K562 (cell line): ENCODE data around the gene PPP1CA. TPM values are rescaled to one million over a fixed set of nuclear protein-coding genes. Genes with fewer than 3 reads are reported as not detected.

ENCODE experiments used
- HCFC1 ChIP-seq: IDR thresholded peaks from 2 replicates; pipeline ENCODE4 v1.6.1; 2012; ENCODE audit warnings: low read depth, low read length, improper control_type of control experiment
- HDAC1 ChIP-seq, 2 experiments: fragments of 450-650 bp; IDR thresholded peaks; 2 replicates each; pipeline ENCODE4 v1.6.1; 2016 to 2017; ENCODE audit warnings: inconsistent platforms in 1 of 2, mild to moderate bottlenecking in 1 of 2, moderate library complexity in 1 of 2
- HIVEP1 ChIP-seq: fragments of 250-450 bp; sonication (Bioruptor Pico); IDR thresholded peaks from 2 replicates; pipeline ENCODE4 v1.4.0; 2020; ENCODE audit warnings: mild to moderate bottlenecking
- NFYB ChIP-seq: IDR thresholded peaks from 2 replicates; pipeline ENCODE4 v1.6.1; 2011; ENCODE audit warnings: mild to moderate bottlenecking, moderate library complexity; ENCODE audit not compliant: insufficient read length; ENCODE audit errors: extremely low read depth
- NONO ChIP-seq, 2 experiments: fragments of 200-400 bp in 1 of 2; fragments of 450-650 bp in 1 of 2; formaldehyde crosslinking in 1 of 2; IDR thresholded peaks; 2 replicates each; pipeline ENCODE4 v1.6.1; 2017; ENCODE audit warnings: low read depth in 2 of 2, mild to moderate bottlenecking in 2 of 2, moderate library complexity in 2 of 2, low read length in 1 of 2
- NR2C1 ChIP-seq, 2 experiments: fragments of 450-650 bp; IDR thresholded peaks; 2 replicates each; pipeline ENCODE4 v1.6.1; 2017; ENCODE audit warnings: mild to moderate bottlenecking in 2 of 2, antibody characterized with exemption in 1 of 2, inconsistent platforms in 1 of 2, missing compliant biosample characterization in 1 of 2, missing genetic modification characterization in 1 of 2
- NRF1 ChIP-seq, 2 experiments: fragments of 450-650 bp; IDR thresholded peaks in 1 of 2; conservative IDR thresholded peaks in 1 of 2; 2 replicates each; pipeline ENCODE4 v1.6.1; 2014; ENCODE audit warnings: mild to moderate bottlenecking in 2 of 2
- PTTG1 ChIP-seq: fragments of 450-650 bp; IDR thresholded peaks from 2 replicates; pipeline ENCODE4 v1.6.1; 2016; ENCODE audit warnings: low read depth, mild to moderate bottlenecking, missing genetic modification characterization, missing compliant biosample characterization
- ZBTB1 ChIP-seq: sonication (generic); formaldehyde crosslinking; IDR thresholded peaks from 2 replicates; pipeline ENCODE4 v1.8.1; 2023; ENCODE audit warnings: missing genetic modification reagents, low read depth, mild to moderate bottlenecking, borderline replicate concordance
- ZNF431 ChIP-seq: sonication (generic); formaldehyde crosslinking; IDR thresholded peaks from 2 replicates; pipeline ENCODE4 v1.8.0; 2022; ENCODE audit warnings: mild to moderate bottlenecking, missing genetic modification reagents
- ZNF586 ChIP-seq: fragments of 450-650 bp; formaldehyde crosslinking; conservative IDR thresholded peaks from 2 replicates; pipeline ENCODE4 v1.4.0; 2020; ENCODE audit warnings: mild to moderate bottlenecking, moderate library complexity
- polyA plus RNA-seq, 8 experiments: library from polyadenylated mRNA; depleted of rRNA in 4 of 8; stranded (reverse) in 5 of 8; unstranded in 3 of 8; fragments of >200 nt; fragmentation: Nextera tagmentation in 2 of 8; fragmentation: Illumina TruSeq in 1 of 8; extraction: Ambion mirVana in 2 of 8; extraction: Trizol in 1 of 8; gene quantifications; 2 replicates each; pipeline versions ENCODE4 v1.2.1 to v1.2.3, GENCODE V29; 2011 to 2014; ENCODE audit warnings: inconsistent platforms in 1 of 8, missing spikeins in 1 of 8
- total RNA-seq, 7 experiments: library from RNA; depleted of rRNA in 6 of 7; stranded (reverse); fragments of >200 nt in 6 of 7; fragmentation: Illumina TruSeq in 2 of 7; extraction: Trizol in 2 of 7; gene quantifications; 2 replicates each; pipeline versions ENCODE4 v1.2.1 to v1.2.3, GENCODE V29; 2011 to 2021; ENCODE audit warnings: low replicate concordance in 1 of 7
- TF ChIP-seq, protein P1 (sequence below): IDR thresholded peaks from 2 replicates; pipeline ENCODE4 v1.6.1; 2011; ENCODE audit not compliant: insufficient read length; ENCODE audit errors: extremely low read depth
- TF ChIP-seq, protein P2 (sequence below): IDR thresholded peaks from 3 replicates; pipeline ENCODE4 v1.6.1; 2011; ENCODE audit warnings: borderline replicate concordance, mild to moderate bottlenecking; ENCODE audit not compliant: insufficient read length, insufficient read depth
- TF ChIP-seq, protein P3 (sequence below): IDR thresholded peaks from 2 replicates; pipeline ENCODE4 v1.6.1; 2014; ENCODE audit warnings: antibody characterized with exemption
- TF ChIP-seq, protein P4 (sequence below): fragments of 250-450 bp; sonication (Bioruptor Pico); IDR thresholded peaks from 2 replicates; pipeline ENCODE4 v1.4.0; 2020; ENCODE audit warnings: mild to moderate bottlenecking, moderate library complexity

The PPP1CA gene
- total and polyA plus RNA-seq, 9 of the 15 experiments (the other 6 are each of a cell fraction or from before 2014, with no cell fraction given), result 18.2 to 242 (median 188) TPM

DNA sequence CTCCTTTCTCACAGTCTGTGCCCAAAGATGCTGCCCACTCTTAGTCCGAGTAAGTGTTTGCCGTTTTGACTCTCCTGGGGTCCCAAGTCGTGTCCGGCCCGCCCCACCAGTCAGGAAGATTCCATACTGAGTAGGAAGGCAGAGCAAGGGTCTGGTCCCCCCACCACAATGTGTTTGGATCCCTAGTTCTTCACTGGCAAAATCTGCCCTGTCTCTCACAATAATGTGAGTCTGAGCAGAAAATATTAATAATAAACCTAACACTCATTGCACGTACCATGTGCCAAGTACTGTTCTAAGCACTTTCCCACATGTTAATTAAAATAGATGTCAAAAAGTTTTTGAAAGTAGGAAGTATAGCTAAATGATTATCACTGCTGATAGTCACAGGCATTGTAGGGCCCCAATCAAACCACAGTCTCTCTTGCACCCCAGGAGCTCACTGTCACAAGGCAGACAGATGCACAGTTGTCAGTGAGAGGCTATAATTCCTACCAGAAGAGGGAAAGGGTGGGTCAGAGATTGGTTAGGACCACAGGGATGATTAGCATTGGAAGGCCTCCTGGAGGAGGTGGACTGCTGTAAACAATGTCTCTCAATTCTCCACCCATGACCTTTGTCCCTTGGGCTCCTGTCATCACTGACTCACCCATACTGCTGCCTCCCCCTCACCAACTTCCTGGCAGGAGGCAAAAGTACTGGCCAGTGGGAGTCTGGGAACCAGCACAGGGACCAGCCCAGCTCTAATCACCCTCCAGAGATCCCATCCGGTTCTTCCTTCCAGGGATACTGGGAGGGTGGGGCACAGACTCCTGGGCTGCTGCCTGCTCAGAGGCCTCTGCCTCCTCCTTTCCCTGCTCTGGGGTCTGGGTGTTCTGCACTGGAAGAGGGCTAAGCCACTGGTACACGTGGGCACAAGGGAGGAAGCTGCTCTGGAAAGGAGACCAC, 47.3 kb downstream of the PPP1CA start (continued):
- TF ChIP-seq ZBTB1 (CRISPR knock-in tag) (0 out of 2 replicates have a peak, but pooled peaks have one; percentile 16), NONO (IDR thresholded peaks at IDR 0.05; ENCODE audit: low read depth in 2 of 2, low read length in 1 of 2) (no peak), PTTG1 (tag) (no peak), NFYB (no peak), HDAC1 (IDR thresholded peaks at IDR 0.05) (no peak; a peak in 1 of 4 replicates), ZNF431 (CRISPR knock-in tag) (no peak), ZNF586 (no peak), HIVEP1 (CRISPR knock-in tag) (no peak), NRF1 (conservative IDR thresholded peaks at IDR 0.05 in 1 of 2, IDR thresholded peaks at IDR 0.05 in 1 of 2) (no peak; a peak in 1 of 4 replicates), NR2C1 (IDR thresholded peaks at IDR 0.05) (peak; percentile 92), NR2C1 (tag; IDR thresholded peaks at IDR 0.05) (peak; percentile 96), HCFC1 (no peak)
- TF ChIP-seq, protein P1, sequence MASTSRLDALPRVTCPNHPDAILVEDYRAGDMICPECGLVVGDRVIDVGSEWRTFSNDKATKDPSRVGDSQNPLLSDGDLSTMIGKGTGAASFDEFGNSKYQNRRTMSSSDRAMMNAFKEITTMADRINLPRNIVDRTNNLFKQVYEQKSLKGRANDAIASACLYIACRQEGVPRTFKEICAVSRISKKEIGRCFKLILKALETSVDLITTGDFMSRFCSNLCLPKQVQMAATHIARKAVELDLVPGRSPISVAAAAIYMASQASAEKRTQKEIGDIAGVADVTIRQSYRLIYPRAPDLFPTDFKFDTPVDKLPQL, result no peak
- TF ChIP-seq, protein P2, sequence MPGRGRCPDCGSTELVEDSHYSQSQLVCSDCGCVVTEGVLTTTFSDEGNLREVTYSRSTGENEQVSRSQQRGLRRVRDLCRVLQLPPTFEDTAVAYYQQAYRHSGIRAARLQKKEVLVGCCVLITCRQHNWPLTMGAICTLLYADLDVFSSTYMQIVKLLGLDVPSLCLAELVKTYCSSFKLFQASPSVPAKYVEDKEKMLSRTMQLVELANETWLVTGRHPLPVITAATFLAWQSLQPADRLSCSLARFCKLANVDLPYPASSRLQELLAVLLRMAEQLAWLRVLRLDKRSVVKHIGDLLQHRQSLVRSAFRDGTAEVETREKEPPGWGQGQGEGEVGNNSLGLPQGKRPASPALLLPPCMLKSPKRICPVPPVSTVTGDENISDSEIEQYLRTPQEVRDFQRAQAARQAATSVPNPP, result no peak
- TF ChIP-seq, protein P3, sequence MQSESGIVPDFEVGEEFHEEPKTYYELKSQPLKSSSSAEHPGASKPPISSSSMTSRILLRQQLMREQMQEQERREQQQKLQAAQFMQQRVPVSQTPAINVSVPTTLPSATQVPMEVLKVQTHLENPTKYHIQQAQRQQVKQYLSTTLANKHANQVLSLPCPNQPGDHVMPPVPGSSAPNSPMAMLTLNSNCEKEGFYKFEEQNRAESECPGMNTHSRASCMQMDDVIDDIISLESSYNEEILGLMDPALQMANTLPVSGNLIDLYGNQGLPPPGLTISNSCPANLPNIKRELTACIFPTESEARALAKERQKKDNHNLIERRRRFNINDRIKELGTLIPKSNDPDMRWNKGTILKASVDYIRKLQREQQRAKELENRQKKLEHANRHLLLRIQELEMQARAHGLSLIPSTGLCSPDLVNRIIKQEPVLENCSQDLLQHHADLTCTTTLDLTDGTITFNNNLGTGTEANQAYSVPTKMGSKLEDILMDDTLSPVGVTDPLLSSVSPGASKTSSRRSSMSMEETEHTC, result peak; percentile 42; the same call in 1 of the 2 replicates
- TF ChIP-seq, protein P4, sequence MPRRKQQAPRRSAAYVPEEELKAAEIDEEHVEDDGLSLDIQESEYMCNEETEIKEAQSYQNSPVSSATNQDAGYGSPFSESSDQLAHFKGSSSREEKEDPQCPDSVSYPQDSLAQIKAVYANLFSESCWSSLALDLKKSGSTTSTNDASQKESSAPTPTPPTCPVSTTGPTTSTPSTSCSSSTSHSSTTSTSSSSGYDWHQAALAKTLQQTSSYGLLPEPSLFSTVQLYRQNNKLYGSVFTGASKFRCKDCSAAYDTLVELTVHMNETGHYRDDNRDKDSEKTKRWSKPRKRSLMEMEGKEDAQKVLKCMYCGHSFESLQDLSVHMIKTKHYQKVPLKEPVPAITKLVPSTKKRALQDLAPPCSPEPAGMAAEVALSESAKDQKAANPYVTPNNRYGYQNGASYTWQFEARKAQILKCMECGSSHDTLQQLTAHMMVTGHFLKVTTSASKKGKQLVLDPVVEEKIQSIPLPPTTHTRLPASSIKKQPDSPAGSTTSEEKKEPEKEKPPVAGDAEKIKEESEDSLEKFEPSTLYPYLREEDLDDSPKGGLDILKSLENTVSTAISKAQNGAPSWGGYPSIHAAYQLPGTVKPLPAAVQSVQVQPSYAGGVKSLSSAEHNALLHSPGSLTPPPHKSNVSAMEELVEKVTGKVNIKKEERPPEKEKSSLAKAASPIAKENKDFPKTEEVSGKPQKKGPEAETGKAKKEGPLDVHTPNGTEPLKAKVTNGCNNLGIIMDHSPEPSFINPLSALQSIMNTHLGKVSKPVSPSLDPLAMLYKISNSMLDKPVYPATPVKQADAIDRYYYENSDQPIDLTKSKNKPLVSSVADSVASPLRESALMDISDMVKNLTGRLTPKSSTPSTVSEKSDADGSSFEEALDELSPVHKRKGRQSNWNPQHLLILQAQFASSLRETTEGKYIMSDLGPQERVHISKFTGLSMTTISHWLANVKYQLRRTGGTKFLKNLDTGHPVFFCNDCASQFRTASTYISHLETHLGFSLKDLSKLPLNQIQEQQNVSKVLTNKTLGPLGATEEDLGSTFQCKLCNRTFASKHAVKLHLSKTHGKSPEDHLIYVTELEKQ (CRISPR knock-in tag), result no peak
